WERI-Rb-1 (cell line): ENCODE measurements around the gene AIFM3.

ENCODE experiments used
- DNase-seq: peaks from one replicate; pipeline ENCODE4 v3.0.0-alpha.2; 2020
- H3K27ac ChIP-seq: fragments of 250-450 bp; sonication (Bioruptor Pico); 2 replicates; pipeline ENCODE4 v1.5.1; 2020; ENCODE audit warnings: mild to moderate bottlenecking, moderate library complexity
- H3K27me3 ChIP-seq: fragments of 250-450 bp; sonication (Bioruptor Pico); 2 replicates; pipeline ENCODE4 v1.5.1; 2021; ENCODE audit warnings: mild to moderate bottlenecking, low read depth, moderate library complexity; ENCODE audit not compliant: insufficient read depth, severe bottlenecking
- H3K36me3 ChIP-seq: fragments of 250-450 bp; sonication (Bioruptor Pico); 2 replicates; pipeline ENCODE4 v1.5.1; 2020; ENCODE audit warnings: mild to moderate bottlenecking, moderate library complexity
- H3K4me3 ChIP-seq: 2 replicates; pipeline ENCODE4 v1.5.1; 2011; ENCODE audit warnings: low read depth, mild to moderate bottlenecking, control low read depth, low read length
- H3K9me3 ChIP-seq: fragments of 250-450 bp; sonication (Bioruptor Pico); 2 replicates; pipeline ENCODE4 v1.5.1; 2021; ENCODE audit warnings: mild to moderate bottlenecking, moderate library complexity; ENCODE audit not compliant: severe bottlenecking
- CTCF ChIP-seq: IDR thresholded peaks from 2 replicates; pipeline ENCODE4 v1.5.1; 2011; ENCODE audit warnings: low read depth, mild to moderate bottlenecking, control low read depth, inconsistent platforms, low read length

Gene AIFM3

GRCh38 chr22:21025266-21025665, 58.2 kb downstream of the AIFM3 start:
- Histone ChIP-seq H3K27me3 (no peaks in the 10 kb centered on the region), H3K4me3 (no peak overlapping the region), H3K27ac (no peak overlapping the region), H3K9me3 (no peaks in the 10 kb centered on the region), H3K36me3 (no peaks in the 10 kb centered on the region)
- DNase-seq: no peak
- TF ChIP-seq CTCF: no peak

GRCh38 chr22:21025763-21026755, 59.0 kb downstream of the AIFM3 start:
- H3K27me3 ChIP-seq: no peaks in the 10 kb centered on the region
- DNase-seq: no peak
- no peaks in the 10 kb centered on the region for H3K9me3 ChIP-seq
- H3K36me3 ChIP-seq: no peaks in the 10 kb centered on the region
- peak overlapping the region; percentile 82 for H3K27ac ChIP-seq
- no peak overlapping the region for H3K4me3 ChIP-seq
- TF ChIP-seq CTCF: no peak

GRCh38 chr22:21026783-21027692, 60.0 kb downstream of the AIFM3 start:
- DNase-seq: peak; percentile 78
- TF ChIP-seq CTCF: no peak
- peak overlapping the region; percentile 82 for H3K27ac ChIP-seq
- H3K36me3 ChIP-seq: no peaks in the 10 kb centered on the region
- H3K9me3 ChIP-seq: no peaks in the 10 kb centered on the region
- no peak overlapping the region for H3K4me3 ChIP-seq
- H3K27me3 ChIP-seq: no peaks in the 10 kb centered on the region

- TF ChIP-seq CTCF: no peak
Observed at GRCh38 chr22:21028277-21029251, 61.5 kb downstream of the AIFM3 start.

GRCh38 chr22:21029486-21030025, 62.5 kb downstream of the AIFM3 start:
- Histone ChIP-seq H3K27ac (peak overlapping the region; percentile 82), H3K4me3 (no peak overlapping the region), H3K27me3 (no peaks in the 10 kb centered on the region), H3K36me3 (no peaks in the 10 kb centered on the region), H3K9me3 (no peaks in the 10 kb centered on the region)
- no peak for TF ChIP-seq CTCF
- no peak for DNase-seq

More at GRCh38 chr22:21028277-21029251, 61.5 kb downstream of the AIFM3 start:
- peak overlapping the region; percentile 82 for H3K27ac ChIP-seq
- H3K4me3 ChIP-seq: no peak overlapping the region
- DNase-seq: peak; percentile 81
- no peaks in the 10 kb centered on the region for H3K9me3 ChIP-seq
- no peaks in the 10 kb centered on the region for H3K27me3 ChIP-seq
- H3K36me3 ChIP-seq: no peaks in the 10 kb centered on the region
